Measurements from ENCODE around the gene RPL13. TPM values are rescaled to one million over a fixed set of nuclear protein-coding genes. Genes with fewer than 3 reads are reported as not detected.
A peak's percentile ranks its signal among the peaks of the same experiment; 100 is the strongest.
"Not testable (repeated sequence)": the region's sequence is repeated elsewhere in the genome, so short reads cannot be mapped to it uniquely, and the experiment has no call there.

Gene RPL13
- total RNA-seq, 2 donors from 2014 or later: 2,683 to 3,154 TPM

- Mint-ChIP-seq H3K27ac (peak overlapping the region; percentile 81), H3K27me3 (no peaks in the 10 kb centered on the region), H3K9me3 (no peaks in the 10 kb centered on the region), H3K4me3 (peak overlapping the region; percentile 91), H3K36me3 (ENCODE audit: low read depth) (peaks cover 78% of the 10 kb centered on the region), H3K4me1 (peaks cover 12% of the 10 kb centered on the region)
- ATAC-seq (replicated peaks): no peak
These were observed 4.2 kb downstream of the RPL13 start for GRCh38 chr16:89564476-89565255.

- Mint-ChIP-seq H3K4me1 (peaks cover 12% of the 10 kb centered on the region), H3K36me3 (ENCODE audit: low read depth) (peaks cover 73% of the 10 kb centered on the region), H3K27me3 (no peaks in the 10 kb centered on the region), H3K27ac (peak overlapping the region; percentile 81), H3K4me3 (peak overlapping the region; percentile 91), H3K9me3 (no peaks in the 10 kb centered on the region)
- ATAC-seq (replicated peaks): no peak
These were observed 4.7 kb downstream of the RPL13 start for GRCh38 chr16:89565256-89565505.

DNA sequence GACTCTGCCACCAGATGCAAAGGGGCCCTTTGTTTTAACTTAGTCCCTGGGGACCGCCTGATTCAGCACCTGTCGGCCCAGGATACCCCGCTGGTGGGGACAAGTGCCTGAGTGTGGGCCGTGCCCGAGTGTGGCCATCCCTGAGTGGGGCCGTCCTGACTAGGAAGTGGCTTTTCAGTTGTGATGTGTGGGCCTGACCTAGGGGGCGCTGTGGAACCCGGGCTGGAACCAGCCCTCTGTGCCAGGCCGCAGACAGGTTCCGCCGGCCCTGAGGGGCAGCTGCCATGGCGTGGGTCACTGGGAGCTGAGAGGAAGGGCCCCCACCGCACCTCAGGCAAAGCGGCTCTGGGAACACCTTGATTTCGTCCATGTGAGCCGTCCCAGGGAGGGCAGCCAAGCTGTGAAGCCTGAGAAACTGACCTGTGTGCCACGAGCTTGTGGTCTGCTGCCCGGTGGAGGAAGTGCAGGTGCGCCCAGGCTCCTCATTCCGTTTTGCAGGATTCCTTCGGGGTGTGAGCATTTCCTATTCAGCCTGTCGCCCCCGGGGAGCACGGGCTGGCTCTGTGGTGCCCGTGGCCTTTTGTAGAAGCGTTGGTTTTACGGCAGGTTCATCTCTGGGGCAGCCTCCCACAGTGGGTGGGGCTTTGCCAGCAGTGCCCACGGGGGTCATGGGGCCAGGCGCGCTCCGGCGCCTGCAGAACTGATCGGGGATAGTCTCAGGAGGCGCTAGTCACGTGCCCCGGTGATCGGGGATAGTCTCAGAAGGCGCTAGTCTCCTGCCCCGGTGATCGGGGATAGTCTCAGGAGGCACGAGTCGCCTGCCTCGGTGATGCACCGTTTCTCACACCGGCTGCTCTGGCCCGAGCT, 5.3 kb downstream of the RPL13 start:
- peak overlapping the region; percentile 91 for H3K4me3 Mint-ChIP-seq
- peaks cover 67% of the 10 kb centered on the region for H3K36me3 Mint-ChIP-seq (ENCODE audit: low read depth)
- no peaks in the 10 kb centered on the region for H3K9me3 Mint-ChIP-seq
- H3K4me1 Mint-ChIP-seq: peaks cover 12% of the 10 kb centered on the region
- peak overlapping the region; percentile 81 for H3K27ac Mint-ChIP-seq
- peak; percentile 34 for ATAC-seq (replicated peaks)
- no peaks in the 10 kb centered on the region for H3K27me3 Mint-ChIP-seq

DNA sequence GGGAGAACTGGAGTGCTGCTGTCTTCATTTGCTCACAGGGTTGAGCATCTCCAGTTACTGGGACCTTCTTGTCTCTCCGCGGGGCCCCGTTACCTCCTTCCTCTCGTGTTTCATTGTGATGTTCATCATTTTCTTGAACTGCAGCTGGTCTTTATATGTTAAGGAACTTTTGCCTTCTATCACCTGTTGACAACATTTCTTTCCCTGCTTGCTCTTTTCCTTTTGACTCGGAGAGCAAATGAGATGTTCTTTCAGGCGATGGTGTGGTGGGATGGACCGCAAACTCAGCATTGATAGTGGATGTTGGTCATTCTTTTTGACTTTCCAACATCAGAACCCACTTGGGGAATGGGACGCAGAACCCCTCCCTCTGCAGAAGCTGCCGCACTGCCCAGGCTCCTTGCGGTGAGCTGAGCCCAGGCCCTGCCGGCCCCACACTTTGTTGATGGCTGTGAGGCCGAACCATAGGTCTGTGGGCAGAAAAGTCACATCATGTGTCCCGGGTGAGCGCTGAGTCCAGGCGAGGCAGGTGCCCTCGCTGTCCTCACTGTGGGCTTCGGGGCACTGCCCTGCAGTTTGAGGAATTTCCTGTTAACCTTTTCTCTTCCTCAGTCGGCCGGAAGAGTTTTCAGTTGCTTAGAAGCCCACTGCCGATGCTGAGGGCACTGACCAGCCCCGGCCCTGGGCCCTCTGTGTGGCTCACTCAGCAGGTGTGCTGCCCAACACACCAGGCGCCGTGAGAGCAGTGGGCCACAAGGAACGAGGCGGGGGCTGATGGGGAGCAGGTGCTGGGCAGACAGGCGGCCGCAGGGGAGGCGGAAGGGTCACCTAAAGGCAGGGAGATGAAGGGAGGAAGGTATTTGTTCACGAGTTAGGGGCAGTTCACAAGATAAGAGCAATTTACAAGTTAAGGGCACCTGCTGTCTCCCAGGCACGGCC, 7.4 kb downstream of the RPL13 start:
- Mint-ChIP-seq H3K9me3 (no peaks in the 10 kb centered on the region), H3K36me3 (ENCODE audit: low read depth) (peaks cover 47% of the 10 kb centered on the region), H3K27me3 (no peaks in the 10 kb centered on the region), H3K4me1 (peaks cover 11% of the 10 kb centered on the region), H3K4me3 (no peak overlapping the region), H3K27ac (no peak overlapping the region)
- ATAC-seq (replicated peaks): no peak

DNA sequence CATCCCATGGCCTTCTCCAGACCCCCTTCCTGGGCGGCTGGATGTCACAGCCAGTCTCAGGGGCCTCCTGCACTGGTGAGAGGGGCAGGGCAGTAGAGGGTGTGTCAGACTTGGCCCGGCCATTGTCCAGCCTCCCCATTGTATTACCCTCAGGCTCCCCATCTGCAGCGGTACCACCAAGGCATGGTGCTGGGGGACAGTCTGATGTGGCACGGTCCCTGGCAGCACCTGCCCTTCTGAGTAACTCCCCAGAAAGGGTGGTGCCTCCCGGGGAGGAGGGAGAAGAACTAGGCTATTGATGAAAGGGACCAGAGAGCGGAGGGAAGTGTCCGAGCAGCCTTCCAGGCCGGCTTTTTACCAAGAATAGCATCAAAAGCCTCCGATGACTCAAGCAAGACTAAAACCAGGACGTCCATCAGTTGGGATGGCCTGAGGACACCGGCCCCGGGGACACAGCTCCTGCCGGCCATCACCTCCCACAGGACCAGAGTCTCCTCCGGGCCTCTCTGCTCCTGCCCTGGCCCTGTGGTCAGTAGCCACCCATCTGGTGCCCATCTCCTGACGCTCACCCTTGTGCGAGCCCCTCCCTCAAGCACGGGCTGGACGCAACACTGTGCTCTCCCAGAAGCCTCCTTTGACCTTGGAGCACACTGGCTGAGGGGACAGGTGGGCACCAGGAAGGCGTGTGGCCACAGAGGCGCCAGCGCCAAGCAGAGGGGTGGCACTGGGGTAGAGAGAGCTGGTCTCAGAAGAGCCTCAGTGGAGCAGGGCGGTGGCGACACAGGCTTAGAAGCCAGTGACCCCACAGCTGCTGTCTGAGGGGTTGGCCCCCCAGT, 9.2 kb downstream of the RPL13 start:
- H3K4me3 Mint-ChIP-seq: no peak overlapping the region
- no peak overlapping the region for H3K27ac Mint-ChIP-seq
- no peaks in the 10 kb centered on the region for H3K9me3 Mint-ChIP-seq
- ATAC-seq (replicated peaks): no peak
- peaks cover 29% of the 10 kb centered on the region for H3K36me3 Mint-ChIP-seq (ENCODE audit: low read depth)
- H3K4me1 Mint-ChIP-seq: peaks cover 9% of the 10 kb centered on the region
- H3K27me3 Mint-ChIP-seq: no peaks in the 10 kb centered on the region

- no peak overlapping the region for H3K4me3 Mint-ChIP-seq
- peaks cover 22% of the 10 kb centered on the region for H3K36me3 Mint-ChIP-seq (ENCODE audit: low read depth)
- peaks cover 6% of the 10 kb centered on the region for H3K4me1 Mint-ChIP-seq
- no peaks in the 10 kb centered on the region for H3K9me3 Mint-ChIP-seq
- H3K27ac Mint-ChIP-seq: no peak overlapping the region
- H3K27me3 Mint-ChIP-seq: no peaks in the 10 kb centered on the region
- no peak for ATAC-seq (replicated peaks)
These were observed 10.0 kb downstream of the RPL13 start for GRCh38 chr16:89570342-89570923.

GRCh38 chr16:89570983-89571598, 10.6 kb downstream of the RPL13 start:
- not testable (repeated sequence) for H3K27me3 Mint-ChIP-seq; ATAC-seq (replicated peaks); H3K4me1 Mint-ChIP-seq; H3K4me3 Mint-ChIP-seq; H3K27ac Mint-ChIP-seq; H3K9me3 Mint-ChIP-seq
- peaks cover 15% of the 10 kb centered on the region for H3K36me3 Mint-ChIP-seq (ENCODE audit: low read depth)

DNA sequence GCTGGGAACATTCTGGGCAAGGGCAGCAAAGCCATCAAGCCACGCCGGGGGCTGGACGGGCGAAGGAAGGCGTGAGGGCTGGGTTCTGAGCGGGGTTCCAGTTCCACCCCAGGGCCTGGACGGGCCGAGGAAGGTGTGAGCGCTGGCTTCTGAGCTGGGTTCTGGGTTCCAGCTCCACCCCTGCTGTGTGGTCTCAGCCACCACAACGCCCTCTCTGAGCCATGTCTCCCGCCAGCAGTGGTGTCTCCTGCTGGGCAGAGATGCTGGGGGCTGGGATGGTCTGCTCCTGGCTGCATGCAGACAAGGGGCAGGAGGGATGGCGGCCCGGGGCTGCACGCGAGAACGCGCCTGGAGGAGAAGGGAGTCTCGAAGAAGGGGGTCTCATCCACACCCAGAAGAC, 11.2 kb downstream of the RPL13 start:
- no peaks in the 10 kb centered on the region for H3K9me3 Mint-ChIP-seq
- peak overlapping the region; percentile 33 for H3K27ac Mint-ChIP-seq
- no peaks in the 10 kb centered on the region for H3K27me3 Mint-ChIP-seq
- H3K4me3 Mint-ChIP-seq: no peak overlapping the region
- peaks cover 6% of the 10 kb centered on the region for H3K4me1 Mint-ChIP-seq
- ATAC-seq (replicated peaks): no peak
- H3K36me3 Mint-ChIP-seq (ENCODE audit: low read depth): peaks cover 10% of the 10 kb centered on the region

DNA sequence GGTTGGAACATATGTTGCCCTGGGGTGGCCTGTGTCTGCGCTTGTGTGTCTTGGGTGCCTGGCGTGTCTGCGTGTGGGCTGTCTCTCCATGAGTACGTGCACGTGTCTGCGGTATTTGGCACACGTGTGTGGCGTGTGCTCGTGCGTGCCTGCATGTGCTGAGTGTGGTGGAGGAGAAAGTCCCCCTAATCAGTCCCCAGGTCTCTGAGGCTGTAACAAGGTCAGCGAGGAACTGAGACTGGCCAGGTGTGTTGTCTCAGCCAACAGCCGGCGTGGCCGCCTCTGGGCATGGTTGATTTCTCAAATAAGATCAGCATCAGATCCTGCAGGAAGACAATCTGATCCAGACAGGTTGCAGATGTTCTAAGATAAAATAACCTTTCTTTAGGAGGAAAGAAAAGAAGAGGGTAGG, 11.6 kb downstream of the RPL13 start:
- no peak overlapping the region for H3K4me3 Mint-ChIP-seq
- no peaks in the 10 kb centered on the region for H3K27me3 Mint-ChIP-seq
- no peak for ATAC-seq (replicated peaks)
- no peaks in the 10 kb centered on the region for H3K9me3 Mint-ChIP-seq
- H3K4me1 Mint-ChIP-seq: peaks cover 6% of the 10 kb centered on the region
- peaks cover 7% of the 10 kb centered on the region for H3K36me3 Mint-ChIP-seq (ENCODE audit: low read depth)
- peak overlapping the region; percentile 33 for H3K27ac Mint-ChIP-seq

DNA sequence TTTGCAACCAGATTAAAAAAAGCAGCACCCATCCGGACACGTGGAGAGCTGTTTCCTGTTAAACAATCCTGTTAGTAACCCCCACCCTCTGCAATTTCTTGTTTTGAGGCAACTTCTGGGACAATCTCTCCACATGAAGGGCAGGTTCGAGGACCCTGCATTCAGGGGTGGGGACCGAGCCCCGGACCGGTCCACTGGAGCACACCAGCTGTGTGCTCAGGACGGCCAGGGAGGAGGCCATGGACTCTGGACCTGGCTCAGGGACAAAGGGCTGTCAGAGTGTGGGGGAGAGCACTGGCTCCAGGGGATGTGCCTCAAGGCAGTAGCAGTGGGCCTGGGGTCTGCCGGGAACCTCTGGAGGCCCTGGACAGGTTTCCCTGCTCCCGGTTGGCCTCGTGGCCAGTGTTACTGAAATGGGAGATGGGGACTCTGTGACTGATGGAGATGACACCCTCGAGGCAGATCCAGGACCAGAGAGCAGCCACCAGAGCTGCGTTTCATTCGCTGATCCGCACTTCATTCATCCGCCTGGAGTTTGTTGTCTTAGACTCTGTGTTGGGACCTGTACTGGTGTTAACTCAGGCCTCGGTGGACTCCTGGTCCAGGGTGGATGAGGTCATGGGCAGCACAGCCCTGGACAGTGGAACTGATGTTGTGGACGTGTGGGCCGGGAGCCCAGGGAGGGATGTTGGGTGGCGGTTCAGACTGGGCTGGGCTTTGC, 12.2 kb downstream of the RPL13 start:
- ATAC-seq (replicated peaks): no peak
- no peak overlapping the region for H3K27ac Mint-ChIP-seq
- no peaks in the 10 kb centered on the region for H3K9me3 Mint-ChIP-seq
- peaks cover 4% of the 10 kb centered on the region for H3K36me3 Mint-ChIP-seq (ENCODE audit: low read depth)
- no peak overlapping the region for H3K4me3 Mint-ChIP-seq
- no peaks in the 10 kb centered on the region for H3K27me3 Mint-ChIP-seq
- H3K4me1 Mint-ChIP-seq: peaks cover 6% of the 10 kb centered on the region

GRCh38 chr16:89573826-89574680, 13.6 kb downstream of the RPL13 start:
- Mint-ChIP-seq H3K36me3 (ENCODE audit: low read depth) (no peaks in the 10 kb centered on the region), H3K4me1 (peaks cover 6% of the 10 kb centered on the region), H3K27ac (no peak overlapping the region), H3K4me3 (peak overlapping the region; percentile 34), H3K9me3 (no peaks in the 10 kb centered on the region), H3K27me3 (no peaks in the 10 kb centered on the region)
- ATAC-seq (replicated peaks): no peak

DNA sequence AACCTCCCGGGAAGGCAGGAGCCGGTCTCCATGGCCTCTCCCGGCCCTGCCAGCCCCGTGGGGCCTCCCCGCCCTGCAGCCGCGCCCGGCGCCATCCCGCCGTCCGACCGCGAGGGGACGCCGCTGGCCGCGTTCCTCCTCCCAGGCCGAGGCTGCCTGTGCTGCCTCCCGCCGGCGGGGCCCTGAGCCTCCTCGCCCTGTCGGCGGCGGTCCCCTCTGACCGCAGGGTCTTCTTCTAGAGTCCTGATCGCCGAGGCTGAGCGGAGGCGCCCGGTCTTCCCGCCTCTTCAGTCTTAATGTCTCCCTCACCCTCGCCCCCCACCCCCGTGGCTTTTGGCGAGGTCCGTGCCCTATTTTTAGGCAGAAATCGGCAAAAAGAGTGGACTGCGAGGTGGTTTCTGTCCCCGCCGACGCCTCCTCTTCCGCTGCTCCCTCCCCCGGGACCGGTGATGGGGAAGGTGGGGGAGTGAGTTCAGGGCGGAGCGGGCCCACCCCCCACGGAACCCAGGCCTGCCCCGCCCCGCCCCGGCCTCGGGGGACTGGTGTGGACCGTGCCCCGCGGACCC, 14.3 kb downstream of the RPL13 start:
- peak; percentile 85 for ATAC-seq (replicated peaks)

More for the DNA sequence above, 14.3 kb downstream of the RPL13 start:
- Mint-ChIP-seq H3K27me3 (no peaks in the 10 kb centered on the region), H3K9me3 (no peaks in the 10 kb centered on the region), H3K4me3 (peak overlapping the region; percentile 37), H3K4me1 (peaks cover 6% of the 10 kb centered on the region), H3K27ac (no peak overlapping the region), H3K36me3 (ENCODE audit: low read depth) (no peaks in the 10 kb centered on the region)
